ENCODE results near the gene SNN. TPM values are rescaled to one million over a fixed set of nuclear protein-coding genes. Genes with fewer than 3 reads are reported as not detected.

Gene SNN
- 1 to 10 TPM; 6.2 to 7.3 TPM for total RNA-seq

DNA sequence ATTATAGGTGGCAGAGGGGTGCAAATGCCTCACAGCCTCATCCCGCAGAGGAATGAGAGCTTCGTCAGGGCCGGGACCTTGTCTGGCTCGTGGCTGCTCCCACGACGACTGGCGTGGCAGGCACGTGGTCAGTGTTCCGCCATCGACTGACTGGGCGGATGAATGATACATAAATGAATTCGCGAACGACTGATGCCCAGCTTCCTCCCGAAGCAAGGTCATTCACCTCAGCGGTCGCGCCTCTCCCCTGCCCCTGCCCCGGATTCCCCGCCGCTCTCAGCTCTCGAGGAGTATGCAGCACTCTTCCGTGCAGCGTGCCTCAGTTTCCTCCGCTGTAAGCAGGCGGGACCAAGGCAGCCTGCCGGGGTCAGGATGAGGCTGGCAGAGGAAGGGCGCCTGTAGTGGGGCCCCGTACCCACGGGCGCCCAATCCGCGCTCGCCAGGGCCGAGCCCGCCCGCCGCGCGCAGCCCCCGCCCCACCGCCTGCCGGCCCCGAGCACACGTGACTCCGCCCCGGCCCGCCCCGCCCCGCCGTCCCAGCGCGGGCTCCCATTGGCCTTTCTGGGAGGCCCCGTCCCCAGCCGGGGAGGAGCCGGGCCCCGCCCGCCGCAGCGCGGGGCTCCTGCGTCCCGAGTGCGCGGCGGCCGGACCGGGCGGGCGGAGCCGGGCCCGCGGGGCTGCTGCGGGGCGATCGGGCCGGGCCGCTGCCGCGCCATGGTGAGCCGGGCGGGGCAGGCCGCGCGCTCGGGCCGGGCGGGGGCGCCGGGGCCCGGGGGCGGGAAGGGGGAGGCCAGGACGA lies at the start of gene SNN:
Gene SNN, plus strand, starts transcription at position 632 of the 799 bp plus-strand sequence. CDS start 7,605 bp downstream, outside the sequence.
- Mint-ChIP-seq H3K4me1 (peaks cover 63% of the 10 kb centered on the region), H3K27me3 (peaks cover 22% of the 10 kb centered on the region), H3K4me3 (peak within 1 kb of the TSS; percentile 65), H3K27ac (no peak within 1 kb of the TSS), H3K36me3 (ENCODE audit: low read depth) (no peaks in the 10 kb centered on the region), H3K9me3 (no peaks in the 10 kb centered on the region)
- POLR2A ChIA-PET: interaction anchor here (0.8 to 1.5 kb wide), 3 partner anchors 13 to 723 kb away, joined by 3 read pairs; no protein-coding TSS in a partner anchor
- CTCF ChIA-PET: no interaction called here
- peak; percentile 89 for DNase-seq

DNA sequence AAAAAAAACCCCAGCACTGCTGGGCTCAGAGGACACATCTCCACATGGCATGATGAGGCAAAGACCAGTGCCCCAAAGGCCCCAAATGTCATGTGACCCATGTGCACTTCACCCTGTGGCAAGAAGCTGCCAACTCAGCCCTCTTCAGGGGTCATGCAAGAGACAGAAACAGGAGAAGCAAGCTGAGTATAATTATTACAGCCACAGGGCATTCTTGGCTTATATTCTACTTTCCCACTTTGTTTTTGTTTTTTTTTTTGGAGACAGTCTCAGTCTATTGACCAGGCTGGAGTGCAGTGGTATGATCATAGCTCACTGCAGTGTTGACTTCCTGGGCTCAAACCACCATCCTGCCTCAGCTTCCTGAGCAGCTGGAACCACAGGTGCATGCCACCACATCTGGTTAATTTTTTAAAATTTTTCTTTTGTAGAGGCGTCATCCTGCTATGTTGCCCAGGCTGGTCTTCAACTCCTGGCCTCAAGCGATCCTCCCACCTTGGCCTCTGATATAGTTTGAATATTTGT lies 48.9 kb upstream of the SNN start:
- ChIA-PET CTCF (interaction anchor here (0.6 to 2.0 kb wide), 3 partner anchors 9 to 633 kb away, joined by 4 to 8 read pairs (median 4); no protein-coding TSS in a partner anchor), POLR2A (interaction anchor here (0.7 to 4.9 kb wide), 8 partner anchors 12 to 123 kb away, joined by 3 to 60 read pairs (median 6); partner anchors contain the start of genes LITAF and TXNDC11)
- DNase-seq: peak; percentile 78
- Mint-ChIP-seq H3K27me3 (peaks cover 3% of the 10 kb centered on the region), H3K36me3 (ENCODE audit: low read depth) (peaks cover 18% of the 10 kb centered on the region), H3K9me3 (peaks cover 4% of the 10 kb centered on the region), H3K27ac (peak overlapping the region; percentile 97), H3K4me3 (peak overlapping the region; percentile 37), H3K4me1 (peaks cover 65% of the 10 kb centered on the region)

- CTCF ChIA-PET: interaction anchor here (0.6 kb wide), 1 partner anchor 46 kb away, joined by 3 read pairs; no protein-coding TSS in a partner anchor
- POLR2A ChIA-PET: interaction anchor here (1.5 to 4.9 kb wide), 4 partner anchors 9 to 60 kb away, joined by 3 to 60 read pairs (median 6); partner anchors contain the start of gene LITAF
- Mint-ChIP-seq H3K27ac (peak overlapping the region; percentile 97), H3K27me3 (no peaks in the 10 kb centered on the region), H3K9me3 (peaks cover 4% of the 10 kb centered on the region), H3K4me3 (peak overlapping the region; percentile 14), H3K36me3 (ENCODE audit: low read depth) (peaks cover 18% of the 10 kb centered on the region), H3K4me1 (peaks cover 70% of the 10 kb centered on the region)
- DNase-seq: no peak
Observed at GRCh38 chr16:11620243-11621003, 47.8 kb upstream of the SNN start.

DNA sequence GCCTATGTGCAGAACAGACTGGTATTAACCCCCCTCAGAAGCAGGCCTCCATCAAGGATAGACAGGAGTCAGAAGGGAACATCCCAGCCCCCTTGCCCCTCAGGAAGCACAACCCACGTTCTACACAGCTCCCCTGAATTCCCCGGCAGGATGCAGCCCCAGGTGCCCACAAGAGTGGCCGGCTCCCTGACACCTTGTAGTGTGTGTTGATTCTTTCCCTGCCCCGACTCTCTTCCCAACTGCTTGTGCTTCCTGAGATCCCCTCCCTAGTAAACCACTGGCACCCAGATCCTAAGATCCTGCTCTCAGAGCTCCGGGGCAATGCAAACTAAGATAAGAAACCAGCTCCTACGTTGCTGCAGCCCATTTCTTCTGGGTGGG lies 46.7 kb upstream of the SNN start:
- ChIA-PET POLR2A (interaction anchor here (0.7 to 4.9 kb wide), 12 partner anchors 8 to 176 kb away, joined by 3 to 60 read pairs (median 4); partner anchors contain the start of genes LITAF, TXNDC11 and ZC3H7A), CTCF (interaction anchor here (0.7 to 1.8 kb wide), 5 partner anchors 19 to 90 kb away, joined by 3 to 8 read pairs (median 6); partner anchors contain the start of gene LITAF)
- Mint-ChIP-seq H3K36me3 (ENCODE audit: low read depth) (peaks cover 18% of the 10 kb centered on the region), H3K4me3 (peak overlapping the region; percentile 74), H3K9me3 (peaks cover 4% of the 10 kb centered on the region), H3K4me1 (peaks cover 74% of the 10 kb centered on the region), H3K27me3 (no peaks in the 10 kb centered on the region), H3K27ac (peak overlapping the region; percentile 97)
- no peak for DNase-seq

DNA sequence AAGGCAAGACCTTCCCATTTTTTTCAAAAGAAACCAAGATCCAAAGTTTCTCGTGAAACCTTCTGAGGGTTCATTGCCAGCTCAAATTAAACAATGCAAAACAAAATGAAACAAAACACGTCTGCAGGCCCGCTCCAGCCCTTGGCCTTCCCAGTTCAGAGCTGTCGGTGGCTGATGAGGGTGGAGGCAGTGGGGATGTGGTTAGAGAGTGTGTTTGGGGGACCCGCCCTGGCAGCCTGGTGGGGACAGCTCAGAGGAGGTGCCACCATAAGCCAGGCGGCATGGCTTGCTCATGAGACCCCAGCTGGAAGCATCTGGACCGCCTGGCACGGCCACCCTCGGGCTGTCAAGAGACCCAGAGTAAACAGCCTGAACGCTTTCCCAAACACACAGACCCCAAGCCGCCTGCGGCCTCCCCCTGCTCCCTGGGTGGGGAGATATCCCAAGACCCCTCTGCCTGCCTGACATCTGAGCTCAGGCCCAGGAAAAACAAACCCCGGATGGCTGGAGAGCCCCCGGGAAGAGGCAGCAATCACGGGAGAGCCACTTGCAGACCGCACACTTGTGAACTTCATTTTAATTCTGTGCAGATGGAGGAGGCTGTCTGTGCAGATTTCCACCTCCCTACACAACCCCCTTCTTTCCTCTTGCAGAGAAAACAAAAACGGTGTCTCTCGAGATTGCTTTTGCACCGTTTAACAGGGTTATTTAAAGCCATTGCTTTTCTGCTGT lies 46.2 kb upstream of the SNN start:
- peaks cover 4% of the 10 kb centered on the region for H3K9me3 Mint-ChIP-seq
- H3K27ac Mint-ChIP-seq: peak overlapping the region; percentile 97
- peak; percentile 74 for DNase-seq
- peaks cover 18% of the 10 kb centered on the region for H3K36me3 Mint-ChIP-seq (ENCODE audit: low read depth)
- ChIA-PET POLR2A (interaction anchor here (0.6 to 4.9 kb wide), 14 partner anchors 7 to 175 kb away, joined by 3 to 60 read pairs (median 4); partner anchors contain the start of genes LITAF, TXNDC11 and ZC3H7A), CTCF (interaction anchor here (1.1 to 1.8 kb wide), 4 partner anchors 18 to 90 kb away, joined by 4 to 8 read pairs (median 6); partner anchors contain the start of gene LITAF)
- peak overlapping the region; percentile 74 for H3K4me3 Mint-ChIP-seq
- H3K27me3 Mint-ChIP-seq: no peaks in the 10 kb centered on the region
- H3K4me1 Mint-ChIP-seq: peaks cover 76% of the 10 kb centered on the region

GRCh38 chr16:11624205-11624604 lies 44.0 kb upstream of the SNN start:
- Mint-ChIP-seq H3K4me1 (peaks cover 72% of the 10 kb centered on the region), H3K27me3 (no peaks in the 10 kb centered on the region), H3K36me3 (ENCODE audit: low read depth) (peaks cover 18% of the 10 kb centered on the region), H3K27ac (peak overlapping the region; percentile 71), H3K9me3 (peaks cover 4% of the 10 kb centered on the region), H3K4me3 (no peak overlapping the region)
- ChIA-PET CTCF (no interaction called here), POLR2A (interaction anchor here (0.9 to 1.4 kb wide), 2 partner anchors 9 to 37 kb away, joined by 3 read pairs; no protein-coding TSS in a partner anchor)
- no peak for DNase-seq

- Mint-ChIP-seq H3K4me1 (peaks cover 69% of the 10 kb centered on the region), H3K36me3 (ENCODE audit: low read depth) (peaks cover 17% of the 10 kb centered on the region), H3K9me3 (peaks cover 4% of the 10 kb centered on the region), H3K27me3 (no peaks in the 10 kb centered on the region), H3K27ac (peak overlapping the region; percentile 71), H3K4me3 (no peak overlapping the region)
- no peak for DNase-seq
- ChIA-PET CTCF (no interaction called here), POLR2A (interaction anchor here (1.0 to 1.4 kb wide), 2 partner anchors 10 to 38 kb away, joined by 3 to 4 read pairs; no protein-coding TSS in a partner anchor)
Observed at GRCh38 chr16:11624636-11625607, 43.3 kb upstream of the SNN start.

GRCh38 chr16:11625769-11626168 lies 42.5 kb upstream of the SNN start:
- Mint-ChIP-seq H3K9me3 (no peaks in the 10 kb centered on the region), H3K4me3 (no peak overlapping the region), H3K4me1 (peaks cover 64% of the 10 kb centered on the region), H3K27ac (no peak overlapping the region), H3K36me3 (ENCODE audit: low read depth) (peaks cover 8% of the 10 kb centered on the region), H3K27me3 (no peaks in the 10 kb centered on the region)
- CTCF ChIA-PET: no interaction called here
- POLR2A ChIA-PET: interaction anchor here (1.0 kb wide), 1 partner anchor 38 kb away, joined by 4 read pairs; no protein-coding TSS in a partner anchor
- DNase-seq: no peak

GRCh38 chr16:11626657-11627291 lies 41.5 kb upstream of the SNN start:
- Mint-ChIP-seq H3K4me1 (peaks cover 54% of the 10 kb centered on the region), H3K27me3 (no peaks in the 10 kb centered on the region), H3K27ac (no peak overlapping the region), H3K4me3 (no peak overlapping the region), H3K36me3 (ENCODE audit: low read depth) (peaks cover 4% of the 10 kb centered on the region), H3K9me3 (no peaks in the 10 kb centered on the region)
- no peak for DNase-seq
- ChIA-PET POLR2A (interaction anchor here (1.1 kb wide), 1 partner anchor 8 kb away, joined by 3 read pairs; no protein-coding TSS in a partner anchor), CTCF (no interaction called here)

DNA sequence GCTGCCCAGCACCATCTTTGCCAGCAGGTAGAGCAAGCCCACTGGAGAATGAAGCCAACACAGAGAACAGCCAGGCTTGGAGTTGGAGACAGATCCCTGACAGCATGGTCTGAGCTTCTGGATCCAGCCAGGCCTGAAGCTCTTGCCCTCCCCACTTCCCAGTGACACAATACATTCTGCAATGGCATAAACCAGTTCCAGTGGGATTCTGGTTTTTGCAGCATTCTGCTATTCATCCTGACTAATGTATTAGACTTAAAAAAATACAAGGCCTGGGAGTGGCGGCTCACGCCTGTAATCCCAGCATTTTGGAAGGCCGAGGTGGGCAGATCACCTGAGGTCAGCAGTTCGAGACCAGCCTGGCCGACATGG lies 41.0 kb upstream of the SNN start:
- CTCF ChIA-PET: no interaction called here
- peaks cover 49% of the 10 kb centered on the region for H3K4me1 Mint-ChIP-seq

More for the DNA sequence above, 41.0 kb upstream of the SNN start:
- Mint-ChIP-seq H3K27ac (no peak overlapping the region), H3K4me3 (no peak overlapping the region), H3K9me3 (no peaks in the 10 kb centered on the region), H3K36me3 (ENCODE audit: low read depth) (peaks cover 4% of the 10 kb centered on the region), H3K27me3 (no peaks in the 10 kb centered on the region)
- DNase-seq: no peak
- POLR2A ChIA-PET: no interaction called here

Data from activated CD4-positive, alpha-beta memory T cell treated with anti-CD3 and anti-CD28 coated beads, Interleukin-2, amount 10 ng/mL, durations not matched to agents 7 days and 5 days (primary cell).